Aorta (tissue), 5 donors: Measurements from ENCODE around the gene ERP29. TPM values are rescaled to one million over a fixed set of nuclear protein-coding genes. Genes with fewer than 3 reads are reported as not detected.
"Not testable (repeated sequence)": the region's sequence is repeated elsewhere in the genome, so short reads cannot be mapped to it uniquely, and the experiment has no call there.

Experiments
- ATAC-seq: fragments of 200-7000 bp; cut with Tn5 transposase; one replicate; pipeline ENCODE4 v1.9.1; 2022; ENCODE audit warnings: moderate library complexity; ENCODE audit not compliant: low FRiP score
- DNase-seq, 2 donors: peaks; one replicate each; pipeline ENCODE4 v3.0.0-alpha.2; 2020
- H3K27ac ChIP-seq, 2 donors: one replicate each; pipeline ENCODE4 v1.5.1; 2013; ENCODE audit warnings: low read length in 2 of 2, mild to moderate bottlenecking in 2 of 2, moderate library complexity in 2 of 2, control low read depth in 1 of 2, inconsistent platforms in 1 of 2, low read depth in 1 of 2
- H3K27me3 ChIP-seq, 2 donors: one replicate each; pipeline ENCODE4 v1.6.1; 2013; ENCODE audit warnings: control low read depth in 1 of 2, low read length in 1 of 2, mild to moderate bottlenecking in 1 of 2, moderate library complexity in 1 of 2; ENCODE audit not compliant: insufficient read depth in 2 of 2, control insufficient read depth in 1 of 2
- H3K36me3 ChIP-seq, 2 donors: one replicate each; pipeline ENCODE4 v1.6.1; 2013; ENCODE audit warnings: control low read depth in 1 of 2, low read length in 1 of 2, mild to moderate bottlenecking in 1 of 2; ENCODE audit not compliant: insufficient read depth in 2 of 2, control insufficient read depth in 1 of 2
- H3K4me1 ChIP-seq, 2 donors: one replicate each; pipeline ENCODE4 v1.6.1; 2013; ENCODE audit warnings: low read length in 2 of 2, control low read depth in 1 of 2, mild to moderate bottlenecking in 1 of 2, moderate library complexity in 1 of 2; ENCODE audit not compliant: insufficient read depth in 2 of 2, control insufficient read depth in 1 of 2
- H3K4me3 ChIP-seq, 2 donors: one replicate each; pipeline ENCODE4 v1.5.1; 2013; ENCODE audit warnings: low read length in 2 of 2, control low read depth in 1 of 2, mild to moderate bottlenecking in 1 of 2
- H3K9me3 ChIP-seq: one replicate; pipeline ENCODE4 v1.6.1; 2013; ENCODE audit warnings: mild to moderate bottlenecking, low read length; ENCODE audit not compliant: control insufficient read depth
- WGBS, 2 donors: extraction: QIAGEN DNeasy Blood & Tissue Kit; methylation state at CpG; one replicate each; pipeline ENCODE4 v1.1.7; 2013; 5-methylcytosine and 5-hydroxymethylcytosine counted together
- intact Hi-C, 2 donors: fragments of 100-400 bp; cut with DNase I; formaldehyde crosslinking; loops; one replicate each; pipeline versions ENCODE4 v1.14.2 to v1.15.0; 2022
- polyA plus RNA-seq, 2 donors: library from polyadenylated mRNA; stranded (reverse); fragments of 200-250 nt; gene quantifications; one replicate each; pipeline ENCODE4 v1.2.3, GENCODE V29; 2013
- total RNA-seq, 2 donors: library from RNA; stranded (reverse); fragmentation: NEBNext Ultra II Directional; extraction: Animal tissue kit (Norgen Biotek cat#: 25700); gene quantifications; one replicate each; pipeline ENCODE4 v1.2.1, GENCODE V29; 2021
- donor health status: healthy with polysubstance abuse.
- donor health status: Bipolar disorder and iron deficiency.
- donor health status: DM: no; HTN: no; CAD: no.
- donor health status: DM: no; HTN: no; CAD: no.
- donor health status: DM: yes; HTN: yes; CAD: no.

ERP29 gene
- total and polyA plus RNA-seq, 4 donors: 41.5 to 96.2 (median 76.8) TPM

DNA sequence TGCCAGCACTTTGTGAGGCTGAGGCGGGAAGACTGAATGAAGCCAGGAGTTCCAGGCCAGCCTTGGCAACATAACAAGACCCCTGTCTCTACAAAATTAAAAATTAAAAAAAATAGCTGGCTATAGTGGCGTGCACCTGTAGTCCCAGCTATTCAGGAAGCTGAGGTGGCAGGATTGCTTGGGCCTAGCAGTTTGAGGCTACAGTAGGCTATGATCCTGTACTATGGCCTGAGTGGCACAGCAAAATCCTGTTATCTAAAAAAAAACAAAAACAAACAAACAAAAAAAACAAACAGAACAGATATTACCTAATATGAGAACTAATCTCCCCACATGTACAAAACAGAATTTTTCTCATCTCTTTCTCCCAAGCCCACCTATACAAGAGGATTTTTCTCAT, 15.9 kb upstream of the ERP29 start:
- ATAC-seq (no peak), DNase-seq (no peak)
- no peak overlapping the region for H3K4me3 ChIP-seq
- no peaks in the 10 kb centered on the region for H3K27me3 ChIP-seq
- intact Hi-C loops: no loop called here
- no peaks in the 10 kb centered on the region for H3K36me3 ChIP-seq
- H3K27ac ChIP-seq: no peak overlapping the region
- H3K4me1 ChIP-seq: no peaks in the 10 kb centered on the region
- WGBS, 2 donors: 85 to 89% methylated on average over 2 of the region's 2 CpGs
- no peaks in the 10 kb centered on the region for H3K9me3 ChIP-seq

DNA sequence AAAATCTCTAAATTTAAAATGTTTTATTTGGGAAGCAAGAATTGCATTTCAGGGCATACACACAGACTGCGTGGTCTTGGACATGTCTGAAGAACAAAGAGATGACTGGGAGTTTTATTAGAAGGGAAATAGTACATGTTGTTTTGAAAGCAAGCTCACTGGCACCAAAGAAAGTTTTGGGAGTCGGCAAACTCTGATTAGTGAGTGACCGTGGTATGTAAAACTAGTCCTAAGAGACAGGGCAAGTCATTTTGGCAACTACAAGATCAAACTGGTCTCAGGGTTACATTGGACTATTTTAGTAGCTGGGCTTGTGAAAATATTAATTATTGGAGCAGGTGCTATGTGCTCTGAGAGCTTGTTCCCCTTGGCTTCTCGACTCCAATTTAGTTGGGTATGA, 15.2 kb upstream of the ERP29 start:
- no peaks in the 10 kb centered on the region for H3K4me1 ChIP-seq
- H3K36me3 ChIP-seq: no peaks in the 10 kb centered on the region
- WGBS, 2 donors: 10 to 23% methylated on average over 4 of the region's 4 CpGs
- H3K27me3 ChIP-seq: no peaks in the 10 kb centered on the region
- ATAC-seq (no peak), DNase-seq (no peak)
- no peaks in the 10 kb centered on the region for H3K9me3 ChIP-seq
- peak overlapping the region in 1 of 2 donors; percentile 2 for H3K27ac ChIP-seq
- intact Hi-C loops: no loop called here
- H3K4me3 ChIP-seq: no peak overlapping the region

DNA sequence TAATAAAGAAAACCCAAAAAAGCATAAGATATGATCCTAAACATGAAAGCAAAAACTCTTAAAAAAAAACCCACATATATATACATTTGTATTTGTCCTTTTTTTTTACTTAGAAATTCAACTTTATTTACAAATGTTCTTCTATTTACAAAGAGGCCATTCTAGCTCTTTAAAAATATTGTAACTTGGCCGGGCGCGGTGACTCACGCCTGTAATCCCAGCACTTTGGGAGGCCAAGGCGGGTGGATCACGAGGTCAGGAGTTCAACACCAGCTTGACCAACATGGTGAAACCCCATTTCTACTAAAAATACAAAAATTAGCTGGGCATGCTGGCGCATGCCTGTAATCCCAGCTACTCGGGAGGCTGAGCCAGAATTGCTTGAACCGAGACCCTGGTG, 14.1 kb upstream of the ERP29 start:
- 95 to 97% methylated on average over 9 of the region's 9 CpGs for WGBS, 2 donors
- intact Hi-C loops: not testable (repeated sequence)

DNA sequence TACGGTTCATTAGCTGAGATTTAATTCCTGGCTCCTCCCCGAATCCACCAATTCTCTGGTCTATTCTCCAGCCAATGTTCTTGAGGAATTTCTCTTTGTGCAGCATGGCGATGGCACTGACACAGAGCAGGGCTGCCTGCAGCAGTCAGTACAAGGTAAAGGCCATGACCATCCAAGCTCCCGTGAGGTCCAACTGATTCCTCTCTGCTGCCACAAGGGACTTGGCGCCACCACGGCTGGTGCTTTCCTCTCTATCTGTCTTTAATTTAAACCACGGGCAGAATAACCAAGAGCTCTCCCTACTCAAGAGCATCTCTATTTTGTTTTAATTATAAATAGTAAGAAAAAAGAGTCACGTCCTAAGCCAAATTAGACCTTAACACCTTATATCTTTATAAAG, 12.4 kb upstream of the ERP29 start:
- no peaks in the 10 kb centered on the region for H3K27me3 ChIP-seq
- ATAC-seq: no peak
- no peak overlapping the region for H3K4me3 ChIP-seq
- peak overlapping the region in 1 of 2 donors; percentile 64 for H3K27ac ChIP-seq
- H3K36me3 ChIP-seq: no peaks in the 10 kb centered on the region
- H3K9me3 ChIP-seq: no peaks in the 10 kb centered on the region
- H3K4me1 ChIP-seq: no peaks in the 10 kb centered on the region
- intact Hi-C loops: no loop called here
- no peak for DNase-seq
- 86 to 87% methylated on average over 8 of the region's 8 CpGs for WGBS, 2 donors

More for the DNA sequence above, 14.1 kb upstream of the ERP29 start:
- ATAC-seq, H3K27ac ChIP-seq, DNase-seq, H3K36me3 ChIP-seq, H3K27me3 ChIP-seq, H3K4me1 ChIP-seq, H3K4me3 ChIP-seq, H3K9me3 ChIP-seq: not testable (repeated sequence)

DNA sequence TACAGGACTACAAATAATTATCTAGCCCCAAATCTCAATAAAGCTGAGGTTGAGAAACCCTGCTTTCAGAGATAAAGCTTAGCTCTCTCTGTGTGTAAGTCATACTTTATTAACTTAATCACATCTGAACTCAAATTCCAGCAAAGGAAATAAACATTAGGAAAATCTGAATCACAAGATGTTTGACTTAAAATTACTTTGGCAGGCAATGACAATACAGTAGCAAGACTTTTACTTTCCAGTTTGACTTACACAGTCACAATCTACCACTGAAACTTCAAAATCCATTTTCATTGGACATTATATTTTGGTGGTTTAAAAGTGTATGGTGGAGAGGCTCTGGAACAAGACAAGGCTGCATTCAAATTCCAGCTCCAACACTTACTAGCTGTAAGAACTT, 11.7 kb upstream of the ERP29 start:
- no peak overlapping the region for H3K27ac ChIP-seq
- ATAC-seq: peak; percentile 36
- no peaks in the 10 kb centered on the region for H3K36me3 ChIP-seq
- H3K4me3 ChIP-seq: no peak overlapping the region
- intact Hi-C loops: no loop called here
- H3K9me3 ChIP-seq: no peaks in the 10 kb centered on the region
- H3K27me3 ChIP-seq: no peaks in the 10 kb centered on the region
- H3K4me1 ChIP-seq: no peaks in the 10 kb centered on the region
- no peak for DNase-seq

DNA sequence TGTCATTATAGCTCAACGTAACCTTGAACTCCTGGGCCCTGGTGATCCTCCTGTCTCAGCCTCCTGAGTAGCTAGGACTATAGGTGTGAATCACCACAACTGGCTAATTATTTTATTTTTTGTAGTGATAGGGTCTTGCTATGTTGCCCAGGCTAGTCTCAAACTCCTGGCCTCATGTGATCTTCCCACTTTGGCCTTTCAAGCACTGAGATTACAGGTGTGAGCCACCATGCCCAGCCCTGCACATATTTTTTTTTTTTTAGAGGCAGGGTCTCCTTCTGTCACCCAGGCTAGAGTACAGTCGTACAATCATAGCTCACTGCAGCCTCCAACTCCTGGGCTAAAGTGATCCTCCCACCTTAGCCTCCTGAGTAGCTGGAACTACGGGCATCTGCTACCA, 9.2 kb upstream of the ERP29 start:
- H3K36me3 ChIP-seq: no peaks in the 10 kb centered on the region
- no peak overlapping the region for H3K27ac ChIP-seq
- no peaks in the 10 kb centered on the region for H3K9me3 ChIP-seq
- H3K4me1 ChIP-seq: no peaks in the 10 kb centered on the region
- WGBS, 2 donors: 99% methylated on average over 3 of the region's 3 CpGs
- no peaks in the 10 kb centered on the region for H3K27me3 ChIP-seq
- no peak for DNase-seq
- ATAC-seq: no peak
- intact Hi-C loops: no loop called here
- no peak overlapping the region for H3K4me3 ChIP-seq

DNA sequence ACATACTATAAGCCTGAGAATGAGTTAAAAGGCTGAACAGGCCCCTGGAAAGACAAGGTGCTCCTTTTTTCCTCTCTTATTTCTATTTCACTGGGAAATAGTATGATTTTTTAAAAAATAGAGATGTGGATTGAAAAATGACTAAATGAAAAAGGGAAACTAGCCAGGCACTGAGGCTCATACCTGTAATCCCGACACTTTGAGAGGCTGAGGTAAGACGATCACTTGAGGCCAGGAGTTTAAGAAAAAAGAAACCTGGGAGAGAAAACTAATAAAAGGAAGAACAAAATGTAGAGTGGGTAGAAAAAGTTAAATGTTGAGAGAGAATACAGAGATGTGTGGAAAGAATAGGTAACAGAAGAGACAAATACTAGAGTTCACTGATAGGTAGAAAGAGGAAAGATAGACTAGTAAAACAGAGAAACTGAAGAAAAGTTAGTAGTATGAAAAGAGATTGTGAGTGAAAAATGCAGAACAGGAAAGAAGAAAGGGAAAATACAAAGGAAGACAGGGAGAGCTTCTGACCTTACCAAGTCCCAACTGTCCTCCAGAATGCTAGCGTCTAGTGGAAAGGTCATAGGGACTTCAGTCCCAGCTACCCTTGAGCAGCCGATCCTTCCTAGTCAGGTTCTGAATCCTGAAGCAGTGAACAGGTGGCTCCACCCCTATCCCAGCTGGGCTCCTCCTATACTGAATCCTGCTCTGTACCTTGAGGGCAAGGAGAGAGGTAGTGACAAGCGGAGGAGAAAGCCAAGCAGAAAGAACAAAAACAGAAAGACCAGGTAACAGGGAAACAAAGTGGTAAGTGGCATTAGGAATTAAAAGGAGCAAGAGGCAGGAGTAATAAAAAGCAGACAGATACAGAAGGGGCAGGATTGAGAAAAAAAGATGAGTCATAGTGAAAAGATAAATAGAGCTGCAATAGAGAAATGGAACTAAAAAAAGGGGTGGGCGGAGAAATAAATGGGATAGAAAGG, 7.5 kb upstream of the ERP29 start:
- no peaks in the 10 kb centered on the region for H3K4me1 ChIP-seq
- WGBS, 2 donors: 83 to 87% methylated on average over 6 of the region's 6 CpGs
- H3K36me3 ChIP-seq: no peaks in the 10 kb centered on the region
- H3K4me3 ChIP-seq: no peak overlapping the region
- no peaks in the 10 kb centered on the region for H3K9me3 ChIP-seq
- H3K27me3 ChIP-seq: no peaks in the 10 kb centered on the region
- intact Hi-C loops: no loop called here
- no peak for ATAC-seq
- DNase-seq: no peak
- no peak overlapping the region for H3K27ac ChIP-seq

DNA sequence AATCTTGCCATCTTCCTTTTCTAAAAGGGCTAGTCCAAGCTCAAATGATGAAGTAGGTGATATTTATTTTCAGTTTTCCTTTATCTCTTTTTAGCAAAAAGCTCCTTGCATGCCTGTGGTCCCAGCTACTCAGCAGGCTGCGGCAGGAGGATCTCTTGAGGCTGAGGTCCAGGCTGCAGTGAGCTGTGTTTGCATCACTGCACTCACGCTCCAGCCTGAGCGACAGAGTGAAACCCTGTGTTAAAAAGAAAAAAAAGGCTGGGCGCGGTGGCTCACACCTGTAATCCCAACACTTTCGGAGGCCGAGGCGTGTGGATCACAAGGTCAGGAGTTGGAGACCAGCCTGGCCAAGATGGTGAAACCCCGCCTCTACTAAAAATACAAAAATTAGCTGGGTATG, 5.3 kb upstream of the ERP29 start:
- Histone ChIP-seq H3K27me3 (no peaks in the 10 kb centered on the region), H3K4me3 (no peak overlapping the region), H3K27ac (no peak overlapping the region), H3K9me3 (no peaks in the 10 kb centered on the region), H3K36me3 (no peaks in the 10 kb centered on the region), H3K4me1 (no peaks in the 10 kb centered on the region)
- ATAC-seq: no peak
- intact Hi-C loops: no loop called here
- DNase-seq: no peak
- WGBS, 2 donors: 96 to 97% methylated on average over 9 of the region's 9 CpGs

DNA sequence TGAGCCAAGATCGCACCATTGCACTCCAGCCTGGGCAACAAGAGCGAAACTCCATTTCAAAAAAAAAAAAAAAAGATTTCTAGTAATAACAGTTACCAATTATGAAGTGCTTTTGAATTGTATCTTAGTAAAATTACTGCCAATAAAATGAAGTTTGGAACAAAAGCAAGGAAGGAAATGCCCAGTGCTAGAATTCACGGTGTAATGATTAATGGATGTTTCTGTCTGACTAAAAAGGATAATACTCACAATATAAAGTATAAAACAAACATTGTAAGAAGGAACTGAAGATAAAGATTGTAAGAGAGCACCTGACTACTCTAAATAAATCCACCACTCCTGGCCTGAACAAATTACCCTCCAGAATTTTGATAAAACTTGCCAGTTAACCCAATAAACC, 4.3 kb upstream of the ERP29 start:
- WGBS, 2 donors: 22 to 47% methylated on average over 3 of the region's 3 CpGs
- H3K4me1 ChIP-seq: no peaks in the 10 kb centered on the region
- no peak overlapping the region for H3K27ac ChIP-seq

More for the DNA sequence above, 4.3 kb upstream of the ERP29 start:
- intact Hi-C loops: no loop called here
- Histone ChIP-seq H3K4me3 (no peak overlapping the region), H3K27me3 (no peaks in the 10 kb centered on the region), H3K9me3 (no peaks in the 10 kb centered on the region), H3K36me3 (no peaks in the 10 kb centered on the region)
- ATAC-seq: no peak
- DNase-seq: no peak
